Measurements from ENCODE around the gene SIRT7. TPM values are rescaled to one million over a fixed set of nuclear protein-coding genes. Genes with fewer than 3 reads are reported as not detected.

The SIRT7 gene
- total and polyA plus RNA-seq, 9 donors = 3.4 to 17.7 (median 15.2) TPM

GRCh38 chr17:81898029-81898866, 19.7 kb downstream of the SIRT7 start:
- intact Hi-C loops (cut with DNase I) = no loop called here
- peaks cover 2% of the 10 kb centered on the region for H3K4me1 ChIP-seq (ENCODE audit: insufficient read depth)
- TF ChIP-seq EP300 (IDR thresholded peaks at IDR 0.05) = no peak
- no peaks in the 10 kb centered on the region for H3K9me3 ChIP-seq
- 83 to 86% (median 85%) methylated on average over 19 of the region's 19 CpGs for WGBS, 3 donors
- H3K36me3 ChIP-seq = no peaks in the 10 kb centered on the region
- no peaks in the 10 kb centered on the region for H3K27me3 ChIP-seq
- H3K27ac ChIP-seq = no peak overlapping the region
- DNase-seq = no peak
- H3K4me3 ChIP-seq = no peak overlapping the region

GRCh38 chr17:81895400-81895799, 22.6 kb downstream of the SIRT7 start:
- no peaks in the 10 kb centered on the region for H3K9me3 ChIP-seq
- DNase-seq = no peak
- intact Hi-C loops (cut with DNase I) = no loop called here
- H3K4me3 ChIP-seq = no peak overlapping the region
- 76 to 83% (median 81%) methylated on average over 11 of the region's 11 CpGs for WGBS, 3 donors
- no peak overlapping the region for H3K27ac ChIP-seq
- H3K27me3 ChIP-seq = no peaks in the 10 kb centered on the region
- H3K4me1 ChIP-seq (ENCODE audit: insufficient read depth) = peaks cover 10% of the 10 kb centered on the region
- no peaks in the 10 kb centered on the region for H3K36me3 ChIP-seq
- TF ChIP-seq, protein P1, sequence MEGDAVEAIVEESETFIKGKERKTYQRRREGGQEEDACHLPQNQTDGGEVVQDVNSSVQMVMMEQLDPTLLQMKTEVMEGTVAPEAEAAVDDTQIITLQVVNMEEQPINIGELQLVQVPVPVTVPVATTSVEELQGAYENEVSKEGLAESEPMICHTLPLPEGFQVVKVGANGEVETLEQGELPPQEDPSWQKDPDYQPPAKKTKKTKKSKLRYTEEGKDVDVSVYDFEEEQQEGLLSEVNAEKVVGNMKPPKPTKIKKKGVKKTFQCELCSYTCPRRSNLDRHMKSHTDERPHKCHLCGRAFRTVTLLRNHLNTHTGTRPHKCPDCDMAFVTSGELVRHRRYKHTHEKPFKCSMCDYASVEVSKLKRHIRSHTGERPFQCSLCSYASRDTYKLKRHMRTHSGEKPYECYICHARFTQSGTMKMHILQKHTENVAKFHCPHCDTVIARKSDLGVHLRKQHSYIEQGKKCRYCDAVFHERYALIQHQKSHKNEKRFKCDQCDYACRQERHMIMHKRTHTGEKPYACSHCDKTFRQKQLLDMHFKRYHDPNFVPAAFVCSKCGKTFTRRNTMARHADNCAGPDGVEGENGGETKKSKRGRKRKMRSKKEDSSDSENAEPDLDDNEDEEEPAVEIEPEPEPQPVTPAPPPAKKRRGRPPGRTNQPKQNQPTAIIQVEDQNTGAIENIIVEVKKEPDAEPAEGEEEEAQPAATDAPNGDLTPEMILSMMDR (IDR thresholded peaks at IDR 0.05) = no peak

- no peaks in the 10 kb centered on the region for H3K27me3 ChIP-seq
- no peaks in the 10 kb centered on the region for H3K36me3 ChIP-seq
- H3K4me3 ChIP-seq = peak overlapping the region; percentile 99
- no peak for TF ChIP-seq POLR2A (IDR thresholded peaks at IDR 0.05)
- TF ChIP-seq, protein P1 (IDR thresholded peaks at IDR 0.05) = no peak
- DNase-seq = no peak
- intact Hi-C loops (cut with DNase I) = no loop called here
- H3K27ac ChIP-seq = peak overlapping the region; percentile 33 to 76
- WGBS, 3 donors = 0 to 2% (median 1%) methylated on average over 1 to 40 of the region's 40 CpGs
- no peaks in the 10 kb centered on the region for H3K9me3 ChIP-seq
- H3K4me1 ChIP-seq (ENCODE audit: insufficient read depth) = peaks cover 11% of the 10 kb centered on the region
Measured at GRCh38 chr17:81891303-81891552, 26.7 kb downstream of the SIRT7 start.

DNA sequence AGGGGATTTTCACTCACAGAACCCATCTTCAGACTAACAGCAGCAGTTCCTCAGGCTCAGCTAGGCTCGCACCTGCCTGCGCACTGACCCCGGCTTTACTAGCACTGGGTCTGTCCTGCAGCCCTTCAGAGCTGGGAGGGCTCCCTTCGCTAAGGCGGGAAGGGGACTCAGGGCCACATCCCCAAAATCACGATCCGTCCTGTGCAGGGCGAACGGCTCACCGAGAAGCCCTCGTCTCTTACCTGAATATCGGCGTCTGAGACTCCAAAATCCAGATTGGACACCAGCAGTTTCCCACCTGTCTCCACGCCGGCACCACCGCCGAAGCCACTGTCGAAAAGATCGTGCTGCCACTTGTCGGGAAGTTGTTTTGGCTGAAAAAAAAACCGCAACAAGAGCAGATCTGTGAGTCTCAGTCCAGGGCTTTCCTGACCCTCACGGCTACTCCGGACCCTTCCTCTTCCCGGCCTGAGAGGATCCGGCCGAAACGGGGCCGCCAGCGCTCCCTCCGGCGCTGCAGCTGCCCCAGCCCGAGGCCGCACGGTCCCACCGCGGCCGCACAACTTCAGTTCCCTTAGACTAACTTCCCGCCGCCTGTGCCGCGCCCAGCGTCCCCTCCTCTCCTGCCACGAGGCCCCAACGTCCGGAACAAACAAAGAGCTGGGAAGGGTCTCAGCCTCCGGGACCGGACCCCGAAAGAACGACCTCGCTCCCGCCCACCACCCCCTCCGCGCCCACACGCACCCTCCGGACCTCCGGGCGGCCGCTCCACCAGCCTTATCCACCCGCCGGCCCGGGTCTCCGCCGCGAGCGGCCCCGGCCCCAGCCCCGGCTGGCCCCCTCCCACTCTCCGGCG, 27.3 kb downstream of the SIRT7 start:
- H3K27ac ChIP-seq = peak overlapping the region; percentile 33 to 76
- WGBS, 3 donors = 5 to 8% (median 8%) methylated on average over 45 to 69 of the region's 69 CpGs
- no peak for TF ChIP-seq POLR2A (IDR thresholded peaks at IDR 0.05)
- no peak for TF ChIP-seq EP300 (IDR thresholded peaks at IDR 0.05)
- TF ChIP-seq, protein P1 (IDR thresholded peaks at IDR 0.05) = no peak
- H3K27me3 ChIP-seq = no peaks in the 10 kb centered on the region
- peaks cover 11% of the 10 kb centered on the region for H3K4me1 ChIP-seq (ENCODE audit: insufficient read depth)
- DNase-seq = peak in 1 of 5 donors; percentile 47
- peak overlapping the region; percentile 99 for H3K4me3 ChIP-seq
- H3K36me3 ChIP-seq = no peaks in the 10 kb centered on the region
- intact Hi-C loops (cut with DNase I) = no loop called here
- H3K9me3 ChIP-seq = no peaks in the 10 kb centered on the region

- TF ChIP-seq, protein P1 (IDR thresholded peaks at IDR 0.05) = no peak
- TF ChIP-seq EP300 (IDR thresholded peaks at IDR 0.05) (no peak), POLR2A (IDR thresholded peaks at IDR 0.05) (no peak)
- intact Hi-C loops (cut with DNase I) = no loop called here
- Histone ChIP-seq H3K9me3 (no peaks in the 10 kb centered on the region), H3K36me3 (no peaks in the 10 kb centered on the region), H3K27me3 (no peaks in the 10 kb centered on the region), H3K4me3 (no peak overlapping the region), H3K4me1 (ENCODE audit: insufficient read depth) (peaks cover 11% of the 10 kb centered on the region), H3K27ac (no peak overlapping the region)
- DNase-seq = no peak
- WGBS, 3 donors = 77 to 83% (median 82%) methylated on average over 9 of the region's 9 CpGs
Measured at GRCh38 chr17:81889602-81890001, 28.4 kb downstream of the SIRT7 start.

Data from ovary (tissue), 9 donors.